DMS 273 treated with DMSO at 0.1 percent for 48 hours (cell line): ENCODE data around the gene NSUN4.
A peak's percentile ranks its signal among the peaks of the same experiment; 100 is the strongest.
"Not testable (repeated sequence)": the region's sequence is repeated elsewhere in the genome, so short reads cannot be mapped to it uniquely, and the experiment has no call there.

Source experiments
- DNase-seq: peaks from one replicate; lab custom pipeline; 2025; lab: John Stamatoyannopoulos, UW

The NSUN4 gene

DNA sequence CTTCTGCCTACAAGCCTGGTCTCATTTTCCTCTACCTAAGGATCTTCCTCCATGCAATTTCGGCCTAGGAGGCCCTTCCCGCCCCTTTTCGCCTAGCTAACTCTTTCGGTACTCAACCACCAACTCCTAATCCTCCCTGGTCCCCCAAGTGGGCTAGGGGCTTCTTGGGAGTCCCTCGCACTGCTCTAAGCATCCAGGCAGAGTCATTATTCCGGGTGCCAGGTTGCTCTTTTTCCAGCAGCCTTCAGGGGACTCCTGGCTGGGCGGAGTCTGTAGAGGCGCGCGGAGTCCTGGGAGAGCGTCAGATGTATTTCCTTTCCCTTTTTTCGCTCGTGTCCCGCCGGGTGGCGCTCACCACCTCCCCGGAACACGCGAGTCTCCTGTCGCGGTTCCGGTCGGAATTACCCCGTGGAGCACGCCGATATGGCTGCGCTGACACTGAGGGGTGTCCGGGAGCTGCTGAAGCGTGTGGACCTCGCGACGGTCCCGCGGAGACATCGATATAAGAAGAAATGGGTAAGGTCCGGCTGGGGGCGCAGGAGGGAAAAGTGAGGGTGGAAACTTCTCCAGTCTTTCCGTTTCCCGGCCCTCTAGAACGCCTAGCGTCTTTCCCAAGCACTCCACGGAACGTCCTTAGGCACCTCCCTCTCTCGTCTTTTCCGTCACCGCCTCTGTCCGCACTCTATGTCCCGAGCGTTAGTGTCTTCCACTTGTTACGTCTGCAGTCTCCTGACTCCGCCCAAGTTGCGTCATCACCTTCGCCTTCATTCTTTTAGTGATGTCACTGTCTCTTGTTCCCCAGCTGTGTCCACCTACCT lies at the start of gene NSUN4:
Gene NSUN4, plus strand, starts transcription at position 404 of the 818 bp plus-strand sequence. Its CDS starts 20 bp downstream, at position 424.
- DNase-seq, result peak; percentile 84

DNA sequence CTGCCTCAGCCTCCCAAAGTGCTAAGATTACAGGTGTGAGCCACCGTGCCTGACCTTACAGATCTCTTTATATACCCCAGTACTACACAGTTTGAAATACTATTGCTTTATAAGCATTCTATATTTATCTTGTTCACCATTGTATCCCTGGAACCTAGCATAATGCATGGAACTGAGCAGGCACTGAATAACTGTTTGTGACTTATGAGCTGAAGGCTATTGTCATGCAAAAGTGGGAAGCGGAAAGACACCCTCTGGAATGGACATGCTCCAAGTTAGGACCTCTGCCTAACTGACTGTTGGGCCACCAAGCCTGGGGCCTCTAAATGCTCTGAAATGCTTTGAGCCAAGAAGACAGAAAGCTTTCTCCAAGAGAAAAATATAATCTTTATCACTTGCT lies 45.3 kb upstream of the NSUN4 start:
- DNase-seq, result no peak

DNA sequence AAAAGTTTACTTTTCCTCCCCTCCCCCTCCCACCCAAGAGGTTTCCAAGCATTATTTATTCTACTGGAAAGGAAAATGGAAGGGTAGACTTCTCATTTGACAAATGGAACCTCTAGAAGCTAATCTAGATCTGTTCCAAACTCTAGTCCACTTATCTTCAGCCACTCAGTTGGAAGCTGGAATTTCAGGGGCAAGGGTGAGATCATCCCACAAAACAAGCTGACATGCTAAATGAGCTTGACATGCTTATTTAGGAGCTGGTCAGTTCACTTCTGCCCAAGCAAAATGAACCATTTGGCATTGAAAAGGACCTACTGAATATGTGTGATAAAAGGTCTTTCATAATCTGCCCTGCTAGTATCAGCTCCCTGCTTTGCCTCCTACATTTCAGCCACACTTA lies 42.2 kb upstream of the NSUN4 start:
- DNase-seq, result no peak

DNA sequence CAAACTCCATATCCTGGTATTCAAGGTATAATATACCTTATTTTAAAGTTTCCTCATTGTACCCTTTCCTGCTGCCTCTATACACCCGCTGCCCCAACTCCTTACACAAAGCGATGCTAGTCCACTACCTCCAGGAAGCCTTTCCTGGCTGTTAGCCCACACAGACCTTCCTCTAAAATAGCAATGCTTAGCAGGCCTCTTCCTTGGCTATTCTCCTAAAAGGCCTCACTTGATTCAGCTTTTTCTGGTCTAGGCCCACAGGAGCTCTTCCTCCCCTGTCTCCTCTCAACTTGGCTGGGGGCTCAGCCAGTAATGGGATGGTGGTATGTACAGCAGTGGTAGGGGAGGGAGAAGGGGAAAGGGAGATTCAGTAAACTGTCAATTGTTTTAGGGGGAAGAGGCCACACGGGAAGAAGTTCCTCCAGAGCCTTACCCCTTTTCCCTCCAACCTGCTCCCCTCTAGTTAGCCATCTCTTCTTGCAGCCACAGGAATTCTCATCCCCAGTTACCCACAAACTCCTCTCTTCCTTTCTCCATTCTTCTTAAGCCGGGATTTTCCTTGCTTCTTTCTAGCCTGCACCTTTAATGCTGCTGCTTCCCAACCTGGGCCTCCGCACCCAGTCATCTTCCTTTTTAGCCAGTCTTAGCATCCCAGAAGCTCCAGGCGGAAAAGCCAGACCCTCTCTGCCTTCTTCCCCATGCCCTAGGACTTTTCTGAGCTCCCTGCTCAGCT lies 39.8 kb upstream of the NSUN4 start:
- no peak for DNase-seq

DNA sequence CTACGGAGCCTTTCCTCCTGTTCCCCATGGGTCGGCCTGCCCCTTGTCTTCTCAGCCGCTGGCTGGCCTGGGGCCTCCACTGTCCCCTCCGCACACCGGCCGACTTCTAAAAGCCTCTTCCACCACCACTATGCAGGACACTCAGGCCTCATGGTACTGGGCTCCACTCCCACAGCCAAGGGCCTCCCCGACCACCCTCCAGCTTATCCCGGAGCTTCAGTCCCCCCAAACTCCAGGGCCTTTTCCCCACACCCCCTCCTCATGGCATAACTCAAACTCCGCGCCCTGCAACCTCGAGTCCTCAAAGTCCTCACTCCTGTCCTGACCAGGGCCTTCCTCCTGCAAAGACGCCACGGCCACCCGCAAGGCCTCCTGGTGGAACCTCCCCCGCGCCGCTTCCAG lies 39.2 kb upstream of the NSUN4 start:
- no peak for DNase-seq

DNA sequence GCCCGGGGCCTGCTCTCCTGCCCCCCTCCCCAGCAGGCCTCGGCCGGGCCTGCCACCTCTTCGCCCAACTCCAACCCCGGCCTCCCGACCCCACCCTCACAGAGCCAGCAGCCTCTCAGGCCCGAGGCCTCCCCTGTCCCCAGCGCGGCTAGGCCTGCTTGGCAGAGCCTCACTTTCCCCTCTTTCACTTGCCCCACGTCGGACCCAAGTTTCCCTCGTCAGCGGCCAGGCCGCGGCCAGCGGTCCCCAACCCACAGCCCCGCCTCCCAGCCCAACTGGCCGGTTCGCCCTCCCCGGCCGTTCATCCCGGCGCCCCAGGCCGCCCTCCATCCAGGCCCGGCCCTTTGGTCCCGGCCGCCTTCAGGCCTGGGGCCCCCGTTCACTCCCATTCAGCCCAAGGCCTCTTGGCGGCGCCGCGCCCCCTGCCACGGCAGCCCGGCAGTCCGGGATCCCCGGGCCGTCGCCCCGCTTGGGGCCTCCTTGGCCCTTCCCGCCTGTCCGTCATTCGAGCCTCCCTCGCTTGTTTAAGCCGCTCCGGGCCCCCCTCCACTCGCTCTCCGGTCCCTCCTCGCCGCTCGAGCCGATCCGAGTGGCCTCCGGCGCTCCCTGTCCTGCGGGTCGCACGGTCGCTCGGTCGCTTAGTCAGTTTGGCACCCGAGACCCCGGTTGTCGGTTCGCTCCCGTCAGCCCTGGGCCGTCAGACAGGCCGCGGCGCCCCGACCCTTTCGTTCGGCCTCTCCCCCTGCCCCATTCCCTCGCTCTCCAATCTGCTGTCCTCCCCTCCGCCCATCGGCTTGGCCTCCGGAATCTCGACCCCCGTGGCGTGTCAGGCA lies 38.6 kb upstream of the NSUN4 start:
- DNase-seq, result no peak

DNA sequence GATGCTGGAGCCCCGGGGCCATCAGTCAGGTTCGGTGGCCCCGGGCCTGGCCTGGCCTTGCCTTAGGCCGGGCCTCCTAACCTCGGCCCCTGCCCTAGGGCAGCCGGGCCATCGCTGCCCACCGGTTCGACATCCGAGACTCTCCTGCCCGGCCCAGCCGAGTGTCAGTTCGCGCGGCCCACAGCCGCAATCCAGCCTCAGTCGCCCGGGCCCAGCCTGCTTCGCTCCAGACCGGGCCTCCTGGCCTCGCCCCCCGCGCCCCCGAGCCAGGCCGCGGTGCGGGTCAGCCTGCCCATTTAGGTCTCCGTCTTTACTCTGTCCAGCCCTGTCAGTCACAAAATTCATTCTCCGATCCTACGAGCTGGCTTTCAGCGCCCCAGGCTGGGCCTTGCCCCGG lies 38.0 kb upstream of the NSUN4 start:
- no peak for DNase-seq

DNA sequence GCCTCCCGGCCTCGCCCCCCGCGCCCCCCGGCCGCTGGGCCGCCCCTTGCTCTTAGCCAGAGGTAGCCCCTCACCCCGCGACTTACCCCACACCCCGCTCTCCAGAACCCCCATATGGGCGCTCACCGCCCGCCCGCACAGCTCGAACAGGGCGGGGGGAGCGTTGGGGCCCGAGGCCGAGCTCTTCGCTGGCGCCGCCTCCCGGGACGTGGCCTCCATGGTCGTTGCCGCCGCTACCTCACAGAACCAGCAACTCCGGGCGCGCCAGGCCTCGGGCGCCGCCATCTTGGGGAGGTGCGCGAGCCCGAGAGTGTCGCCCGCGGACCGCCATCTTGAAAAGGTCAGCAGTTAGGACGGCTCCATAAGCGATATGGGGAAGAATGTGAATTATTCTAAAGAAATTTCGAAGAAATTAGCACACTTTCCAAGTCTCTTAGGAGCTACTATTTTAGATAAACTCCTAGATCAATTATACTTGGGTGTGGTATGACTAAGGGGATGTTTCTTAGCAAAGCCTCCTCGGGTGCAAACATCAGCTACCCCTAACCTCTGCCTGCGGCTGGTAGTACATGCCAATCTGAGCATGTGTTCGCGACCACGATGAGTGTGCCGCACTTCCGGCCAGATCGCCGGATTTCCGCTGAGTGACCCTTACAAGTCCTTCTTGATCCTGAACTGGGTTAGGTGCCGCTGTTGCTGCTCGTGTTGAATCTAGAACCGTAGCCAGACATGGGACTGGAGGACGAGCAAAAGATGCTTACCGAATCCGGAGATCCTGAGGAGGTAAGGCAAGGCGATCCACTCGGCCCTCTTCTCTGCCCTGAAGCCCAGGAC lies 37.4 kb upstream of the NSUN4 start, which contains the start of the genes LRRC41 and UQCRH:
Gene LRRC41, minus strand, starts transcription at position 579 of the 834 bp plus-strand sequence. Its CDS starts 294 bp downstream, at position 285.
Gene UQCRH, plus strand, starts transcription at position 661 of the 834 bp plus-strand sequence. Its CDS starts 69 bp downstream, at position 730.
- peak; percentile 91 for DNase-seq

DNA sequence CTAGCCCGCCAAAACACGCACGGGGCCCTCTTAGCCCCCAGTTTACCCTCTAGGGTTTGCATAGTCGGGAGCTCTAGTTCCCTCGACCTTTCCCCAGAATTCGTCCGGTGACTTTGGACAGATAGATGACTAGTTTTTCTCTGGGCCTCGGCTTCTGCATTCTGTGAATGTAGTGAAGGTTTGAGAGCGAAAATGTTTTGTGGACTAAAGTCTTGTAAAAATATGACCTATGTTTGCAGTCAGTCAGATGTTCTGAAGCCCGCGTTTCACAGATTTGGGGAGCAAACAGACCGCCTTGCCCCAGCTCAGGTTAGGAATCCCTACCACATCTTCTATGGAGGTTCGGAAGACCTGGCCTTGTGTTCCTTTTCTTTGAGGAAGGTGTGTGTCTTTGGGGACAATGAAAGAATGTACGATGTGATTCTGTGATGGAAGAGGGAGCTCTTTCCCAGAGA lies 36.7 kb upstream of the NSUN4 start:
- DNase-seq, result no peak

DNA sequence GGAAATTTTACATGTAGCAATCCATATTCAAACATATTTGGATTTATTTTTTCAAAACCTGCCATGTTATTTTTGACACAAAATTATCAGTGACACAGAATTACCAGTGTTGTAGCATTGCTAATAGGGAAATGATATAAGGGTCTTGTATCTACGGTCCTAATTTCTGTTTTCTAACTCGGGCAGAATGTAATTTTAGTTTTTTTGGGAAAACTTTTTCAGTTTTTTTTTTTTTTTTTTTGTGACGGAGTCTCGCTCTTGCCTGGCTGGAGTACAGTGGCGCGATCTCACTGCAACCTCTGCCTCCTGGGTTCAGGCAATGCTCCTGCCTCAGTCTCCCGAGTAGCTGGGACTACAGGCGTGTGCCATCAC lies 34.5 kb upstream of the NSUN4 start:
- DNase-seq, result no peak

DNA sequence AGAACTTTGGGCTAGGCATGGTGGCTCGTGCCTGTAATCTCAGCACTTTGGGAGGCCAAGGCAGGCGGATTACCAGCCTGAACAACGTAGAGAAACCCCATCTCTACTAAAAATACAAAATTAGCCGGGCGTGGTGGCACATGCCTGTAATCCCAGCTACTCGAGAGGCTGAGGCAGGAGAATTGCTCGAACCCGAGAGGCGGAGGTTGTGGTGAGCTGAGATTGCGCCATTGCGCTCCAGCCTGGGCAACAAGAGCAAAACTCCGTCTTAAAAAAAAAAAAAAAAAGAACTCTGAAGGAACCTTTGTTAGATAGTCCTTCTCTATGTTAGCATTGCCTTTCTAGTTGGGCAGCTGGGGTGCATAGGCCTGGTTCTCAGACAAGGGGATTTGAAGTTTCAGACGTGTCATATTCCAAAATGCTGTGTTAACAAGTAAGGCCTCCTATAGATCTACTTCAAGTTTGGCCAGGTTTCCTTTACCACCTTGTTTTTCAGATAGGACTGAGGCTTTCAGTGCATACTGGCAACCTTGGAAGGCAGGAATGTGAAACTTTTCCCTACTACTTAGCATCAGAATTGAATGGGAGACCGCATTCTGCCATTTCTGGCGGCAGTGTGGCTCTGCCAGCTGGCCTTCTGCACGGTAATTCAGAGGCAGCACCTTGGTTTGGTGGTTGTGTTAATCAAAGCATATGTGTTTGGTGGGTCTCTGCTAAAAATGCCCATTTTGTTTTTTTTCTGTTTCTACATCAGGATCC lies 31.0 kb upstream of the NSUN4 start:
- no peak for DNase-seq

DNA sequence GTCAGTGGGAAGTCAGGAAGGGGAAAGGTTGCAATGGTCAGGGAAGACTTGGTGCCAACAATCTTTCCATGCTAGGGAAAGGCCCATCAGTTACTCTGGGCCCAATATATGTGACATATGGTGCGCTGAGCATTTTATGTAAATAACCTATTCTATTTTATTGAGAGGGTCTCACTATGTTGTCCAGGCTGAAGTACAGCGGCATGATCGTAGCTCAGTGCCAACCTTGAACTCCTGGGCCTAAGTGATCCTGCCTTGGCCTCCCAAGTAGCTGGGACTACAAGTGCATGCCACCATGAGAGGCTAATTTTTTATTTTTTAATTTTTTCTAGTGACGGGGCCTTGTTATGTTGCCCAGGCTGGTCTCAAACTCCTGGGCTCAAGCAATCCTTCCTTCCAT lies 30.3 kb upstream of the NSUN4 start:
- DNase-seq, result no peak

DNA sequence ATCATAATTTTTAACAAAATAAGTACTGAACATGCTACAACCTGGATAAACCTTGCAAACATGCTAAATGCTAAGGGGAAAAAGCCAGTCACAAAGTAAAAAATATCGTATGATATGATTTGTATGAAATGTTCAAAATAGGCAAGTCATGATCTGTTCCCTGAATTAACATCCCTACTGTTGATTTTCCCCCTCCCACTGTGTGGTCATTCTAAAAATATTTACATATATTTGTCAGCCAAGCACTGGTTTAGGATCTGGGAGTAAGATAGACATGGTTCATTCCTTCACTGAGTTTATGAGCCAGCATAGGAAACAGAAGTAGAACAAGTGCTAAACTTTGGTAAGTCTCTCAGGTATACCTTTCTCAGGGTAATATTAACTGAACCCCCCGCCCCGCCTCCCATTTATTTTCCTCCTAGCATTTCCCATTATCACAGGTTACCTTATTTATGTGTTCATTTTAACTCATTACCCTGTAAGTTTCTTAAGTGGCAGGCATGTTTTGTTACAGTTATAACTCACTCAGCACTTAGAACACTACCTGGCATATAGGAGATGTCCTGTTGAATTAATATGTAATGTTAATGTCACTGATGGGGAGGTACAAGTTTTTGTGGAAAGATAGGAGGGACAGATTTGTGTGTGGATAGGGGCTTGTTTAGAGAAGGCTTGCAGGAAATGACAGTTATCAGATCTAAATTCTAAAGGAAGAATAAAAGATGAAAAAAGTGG lies 24.8 kb upstream of the NSUN4 start:
- no peak for DNase-seq

DNA sequence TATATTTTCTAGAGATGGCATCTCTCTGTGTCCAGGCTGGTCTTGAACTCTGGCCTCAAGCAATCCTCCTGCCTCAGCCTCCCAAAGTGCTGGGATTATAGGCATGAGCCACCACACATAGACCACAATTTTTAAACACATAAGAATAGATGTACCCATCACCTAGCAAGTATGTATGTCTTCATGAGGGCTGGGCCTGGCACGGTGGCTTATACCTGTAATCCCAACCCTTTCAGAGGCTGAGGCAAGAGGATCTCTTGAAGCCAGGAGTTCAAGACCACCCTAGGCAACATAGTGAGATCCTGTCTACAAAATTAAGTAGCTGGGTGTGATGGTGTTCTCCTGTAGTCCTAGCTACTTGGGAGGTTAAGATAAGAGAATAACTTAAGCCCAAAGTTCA lies 23.3 kb upstream of the NSUN4 start:
- no peak for DNase-seq

DNA sequence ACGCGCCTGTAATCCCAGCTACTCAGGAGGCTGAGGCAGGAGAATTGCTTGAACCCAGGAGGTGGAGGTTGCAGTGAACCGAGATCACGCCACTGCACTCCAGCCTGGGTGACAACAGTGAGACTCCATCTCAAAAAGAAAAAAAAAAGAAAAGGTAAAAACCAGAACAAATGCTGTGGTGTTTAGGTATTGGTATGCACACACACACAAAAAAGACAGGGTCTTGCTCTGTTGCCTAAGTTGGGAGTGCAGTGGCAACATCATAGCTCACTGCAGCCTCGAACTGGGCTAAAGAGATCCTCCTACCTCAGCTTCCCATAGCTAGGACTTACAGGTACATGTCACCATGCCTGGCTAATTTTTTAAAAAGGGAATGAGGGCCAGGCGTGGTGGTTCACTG lies 21.3 kb upstream of the NSUN4 start:
- DNase-seq, result not testable (repeated sequence)

DNA sequence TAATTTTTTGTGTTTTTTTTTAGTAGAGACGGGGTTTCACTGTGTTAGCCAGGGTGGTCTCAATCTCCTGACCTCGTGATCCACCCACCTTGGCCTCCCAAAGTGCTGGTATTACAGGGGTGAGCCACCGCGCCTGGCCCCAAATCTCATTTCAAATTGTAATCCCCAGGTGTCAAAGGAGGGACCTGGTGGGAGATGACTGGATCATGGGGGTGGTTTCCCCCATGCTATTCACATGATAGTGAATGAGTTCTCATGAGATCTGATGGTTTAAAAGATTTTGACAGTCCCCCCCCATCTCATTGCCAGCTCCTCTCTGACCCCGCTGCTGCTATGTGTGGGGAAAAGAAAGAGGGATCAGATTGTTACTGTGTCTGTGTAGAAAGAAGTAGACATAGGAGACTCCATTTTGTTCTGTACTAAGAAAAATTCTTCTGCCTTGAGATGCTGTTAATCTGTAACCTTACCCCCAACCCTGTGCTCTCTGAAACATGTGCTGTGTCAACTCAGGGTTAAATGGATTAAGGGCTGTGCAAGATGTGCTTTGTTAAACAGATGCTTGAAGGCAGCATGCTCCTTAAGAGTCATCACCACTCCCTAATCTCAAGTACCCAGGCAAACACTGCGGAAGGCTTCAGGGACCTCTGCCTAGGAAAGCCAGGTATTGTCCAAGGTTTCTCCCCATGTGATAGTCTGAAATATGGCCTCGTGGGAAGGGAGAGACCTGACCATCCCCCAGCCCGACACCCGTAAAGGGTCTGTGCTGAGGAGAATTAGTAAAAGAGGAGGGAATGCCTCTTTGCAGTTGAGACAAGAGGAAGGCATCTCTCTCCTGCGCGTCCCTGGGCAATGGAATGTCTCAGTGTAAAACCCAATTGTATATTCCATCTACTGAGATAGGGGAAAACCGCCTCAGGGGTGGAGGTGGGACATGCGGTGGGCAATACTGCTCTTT lies 20.4 kb upstream of the NSUN4 start:
- DNase-seq, result not testable (repeated sequence)

DNA sequence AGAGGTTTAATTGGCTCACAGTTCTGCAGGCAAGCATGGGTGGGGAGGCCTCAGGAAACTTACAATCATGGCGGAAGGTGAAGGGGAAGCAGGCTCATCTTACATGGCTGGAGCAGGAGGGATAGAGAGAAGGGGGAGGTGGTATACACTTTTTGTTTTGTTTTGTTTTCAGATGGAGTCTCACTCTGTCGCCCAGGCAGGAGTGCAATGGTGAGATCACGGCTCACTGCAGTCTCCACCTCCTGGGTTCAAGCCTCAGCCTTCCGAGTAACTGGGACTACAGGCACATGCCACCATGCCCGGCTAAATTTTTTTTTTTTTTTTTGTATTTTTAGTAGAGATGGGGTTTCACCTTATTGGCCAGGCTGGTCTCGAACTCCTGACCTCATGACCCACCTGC lies 18.4 kb upstream of the NSUN4 start:
- DNase-seq, result not testable (repeated sequence)

DNA sequence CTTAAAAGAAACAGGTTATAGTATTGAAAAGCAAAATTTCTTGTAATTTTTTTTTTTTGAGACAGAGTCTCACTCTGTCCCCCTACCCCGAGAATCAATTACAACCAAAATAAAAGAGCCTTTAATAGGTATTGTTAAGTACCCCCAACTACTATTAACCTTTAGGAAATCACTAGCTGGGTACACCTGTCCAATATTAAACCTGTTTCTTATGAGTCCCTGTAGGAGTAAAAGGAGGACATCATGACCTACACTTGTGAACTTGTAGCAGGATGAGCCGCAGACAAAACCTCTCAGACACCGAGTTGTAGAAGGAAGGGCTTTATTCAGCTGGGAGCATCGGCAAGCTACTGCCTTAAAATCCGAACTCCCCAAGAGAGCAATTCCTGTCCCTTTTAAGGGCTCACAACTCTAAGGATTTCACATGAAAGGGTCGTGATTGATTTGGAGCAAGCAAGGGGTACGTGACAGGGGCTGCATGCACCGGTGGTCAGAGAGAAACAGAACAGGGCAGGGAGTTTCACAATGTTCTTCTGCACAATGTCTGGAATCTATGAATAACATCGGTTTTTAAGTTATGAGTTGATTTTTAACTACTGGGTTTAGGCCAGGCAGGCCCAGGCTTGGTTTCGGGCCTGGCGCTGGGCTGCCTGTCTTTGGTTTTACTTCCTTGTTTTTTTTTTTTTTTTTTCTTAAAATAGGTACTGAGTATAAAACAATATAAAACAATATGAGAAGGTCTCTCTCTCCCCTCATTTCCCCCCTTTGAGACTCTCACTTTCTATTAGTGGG lies 15.1 kb upstream of the NSUN4 start:
- not testable (repeated sequence) for DNase-seq
